NCI-H1436 (cell line): ENCODE results near the gene FAM3A.

Source experiments
- DNase-seq: peaks from one replicate; lab custom pipeline; 2025; lab: John Stamatoyannopoulos, UW

The FAM3A gene

DNA sequence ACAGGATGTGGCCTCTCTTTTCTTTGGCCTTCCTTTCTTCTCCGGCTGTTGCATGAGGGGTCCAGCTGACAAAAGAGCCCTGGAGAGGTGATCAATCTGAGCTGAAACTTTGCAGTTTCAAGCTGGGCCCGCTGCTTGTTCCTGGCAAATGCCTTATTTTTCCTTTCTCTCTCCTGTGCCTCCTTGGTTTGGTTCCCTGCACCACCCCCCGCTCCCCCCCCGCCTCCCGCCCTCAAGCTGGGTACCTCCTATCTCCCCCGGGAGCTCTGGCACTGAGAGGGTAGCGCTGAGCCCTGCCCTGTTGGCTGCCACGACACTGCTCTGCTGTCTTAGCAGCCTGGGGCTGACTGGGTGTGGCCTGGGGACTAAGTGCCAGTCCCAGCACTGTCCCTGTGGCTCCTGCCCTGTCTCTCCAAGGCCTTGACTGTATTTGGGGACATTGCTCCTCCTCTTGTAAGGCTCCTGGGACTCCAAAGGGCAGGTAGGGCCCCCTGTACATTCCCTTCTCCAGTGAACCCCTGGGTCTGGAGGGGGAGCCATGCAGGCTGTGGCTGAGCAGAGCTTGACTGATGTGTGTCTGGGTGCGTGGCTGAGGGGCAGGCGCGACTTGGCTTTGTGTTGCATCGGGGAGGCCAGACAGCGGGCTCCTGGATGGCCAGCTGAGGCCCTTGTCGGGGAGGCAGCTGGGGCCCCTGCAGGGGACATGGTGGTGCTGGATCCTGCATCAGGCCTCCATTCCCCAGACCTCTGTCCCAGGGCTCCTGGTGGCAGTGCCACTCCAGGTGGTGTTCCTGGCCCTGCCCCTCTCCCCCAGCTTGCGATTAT lies 56.9 kb downstream of the FAM3A start:
- DNase-seq: peak; percentile 78

DNA sequence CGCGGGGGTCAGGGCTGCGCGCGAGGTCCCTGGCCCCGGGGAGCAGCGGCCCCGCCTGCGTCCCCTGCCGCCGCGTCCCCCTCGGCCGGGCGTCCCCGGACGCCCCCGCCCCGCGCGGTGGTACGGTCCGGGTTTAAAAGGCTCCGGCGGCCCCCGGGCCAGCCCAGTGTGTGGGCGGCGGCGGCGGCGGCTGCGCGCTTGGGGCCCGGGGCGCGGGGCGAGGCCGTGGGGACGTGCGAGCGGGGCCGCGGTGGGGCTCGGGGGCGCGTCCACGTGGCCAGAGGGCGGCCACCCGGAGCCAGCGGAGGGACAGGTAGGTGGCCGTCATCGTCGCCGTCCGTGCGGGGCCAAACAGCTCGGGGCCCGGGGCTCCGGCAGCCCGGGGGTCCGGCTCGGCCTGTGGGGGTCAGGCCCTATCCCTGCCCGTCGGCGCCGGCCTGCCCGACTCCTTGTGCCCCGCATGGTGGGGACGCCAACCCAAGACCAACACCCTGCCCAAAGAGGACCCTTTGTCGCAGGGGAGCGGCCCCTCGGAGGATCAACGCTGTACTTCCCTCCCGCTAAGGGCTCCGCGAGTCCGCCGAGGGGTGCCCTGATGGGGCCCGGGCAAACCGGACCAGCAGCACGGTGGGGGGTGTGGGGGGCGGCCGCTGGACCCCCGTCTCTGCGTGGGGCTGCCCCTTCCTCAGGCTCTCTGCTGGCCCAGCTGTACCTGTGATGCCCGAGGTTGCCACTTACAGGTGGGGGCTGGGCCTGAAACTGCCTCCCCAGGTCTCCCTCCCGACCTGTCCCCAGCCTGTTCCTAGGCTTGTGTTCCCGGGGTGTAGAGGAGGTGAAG lies 57.7 kb downstream of the FAM3A start, which contains the start of gene PLXNA3:
PLXNA3 (plus strand) TSS at position 166 of the 838 bp plus-strand sequence. CDS start 1,903 bp downstream, outside the sequence.
- peak; percentile 35 for DNase-seq

DNA sequence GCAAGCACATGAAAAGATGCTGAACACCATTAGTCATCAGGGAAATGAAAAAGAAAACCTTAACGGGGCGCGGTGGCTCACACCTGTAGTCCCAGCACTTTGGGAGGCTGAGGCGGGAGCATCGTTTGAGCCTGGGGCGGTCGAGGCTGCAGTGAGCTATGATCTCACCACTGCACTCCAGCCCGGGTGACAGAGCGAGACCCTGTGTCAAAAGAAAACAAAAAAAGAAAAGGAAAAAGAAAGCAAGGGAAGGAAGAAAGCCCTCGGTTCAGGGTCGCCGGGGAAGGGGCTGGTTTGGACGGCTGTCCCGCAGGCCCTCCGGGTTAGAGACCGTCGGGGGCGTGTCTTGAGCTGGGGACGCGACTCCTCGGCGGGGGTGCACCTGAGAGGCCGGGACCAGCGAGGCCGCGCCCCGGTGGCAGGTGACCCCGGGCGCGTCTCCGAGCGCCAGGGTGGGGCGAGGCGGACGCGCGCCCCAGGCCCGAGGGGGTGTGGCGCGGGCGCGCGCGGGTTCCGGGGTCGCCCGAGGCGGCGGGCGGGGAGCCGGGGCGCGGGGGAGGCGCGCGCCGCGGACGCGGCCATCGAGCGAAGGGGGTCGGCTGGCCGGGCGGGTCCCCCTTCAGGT lies 58.4 kb downstream of the FAM3A start:
- DNase-seq: peak; percentile 76
